HG03558 (cell line): Measurements from ENCODE around the gene SIL1.
"Not testable (repeated sequence)": the region's sequence is repeated elsewhere in the genome, so short reads cannot be mapped to it uniquely, and the experiment has no call there.

ENCODE experiments used
- ATAC-seq: cut with Tn5 transposase; IDR thresholded peaks from one replicate; pipeline ENCODE4 v1.9.1; 2021; ENCODE audit warnings: moderate number of reproducible peaks; ENCODE audit not compliant: unreplicated experiment; ENCODE audit errors: extremely low read depth

Gene SIL1

DNA sequence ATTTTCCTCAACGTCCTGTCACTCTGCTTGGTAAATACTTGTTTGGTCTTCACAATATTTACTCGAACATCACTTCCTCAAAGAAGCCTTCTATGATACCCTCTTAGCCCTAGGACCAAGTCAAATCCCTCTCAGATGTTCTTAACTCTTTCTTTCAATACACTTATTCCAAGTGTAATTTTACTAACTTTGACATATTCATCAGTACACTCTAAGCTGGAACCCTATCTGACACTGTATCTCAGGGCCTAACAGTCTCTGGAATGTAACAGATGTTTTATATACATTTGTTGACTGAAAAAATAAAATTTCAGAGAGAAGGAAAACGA lies 19.6 kb downstream of the SIL1 start:
- no peak for ATAC-seq

DNA sequence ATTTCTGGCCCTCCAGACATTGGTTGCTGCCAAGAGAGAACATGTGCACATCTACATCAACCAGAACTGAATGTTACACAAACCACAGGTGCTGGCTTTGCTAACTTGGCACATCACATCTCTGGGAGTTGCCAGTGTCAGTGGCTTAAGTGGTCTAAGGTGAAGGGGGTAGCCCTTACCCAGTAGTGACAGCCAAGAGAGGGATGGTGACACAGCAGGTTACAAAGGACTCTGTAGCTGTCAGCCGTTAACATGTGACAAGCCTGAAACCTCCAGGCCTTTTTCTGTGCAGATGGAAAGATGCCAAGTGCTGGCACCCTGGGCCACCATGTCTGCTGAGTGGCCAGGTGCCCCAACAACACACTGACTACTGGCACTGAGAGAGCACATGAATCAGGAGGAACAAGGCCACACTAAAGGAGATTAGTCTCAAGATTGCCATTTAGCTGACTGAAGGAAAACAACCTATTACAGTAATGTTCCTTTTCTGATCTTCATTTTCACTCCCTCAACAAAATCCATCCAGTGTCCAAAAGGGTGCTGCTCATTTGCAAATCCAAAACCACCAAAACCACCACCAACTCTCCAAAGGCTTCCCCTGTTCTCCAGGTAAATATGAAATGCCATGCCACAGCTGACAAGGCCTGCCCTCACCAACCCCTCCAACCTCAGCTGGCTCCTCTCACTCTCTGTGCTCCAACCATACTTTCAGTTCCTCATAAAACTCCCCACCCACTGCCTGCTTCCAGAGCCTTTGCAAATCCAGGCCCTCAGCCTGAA lies 20.2 kb downstream of the SIL1 start:
- no peak for ATAC-seq

DNA sequence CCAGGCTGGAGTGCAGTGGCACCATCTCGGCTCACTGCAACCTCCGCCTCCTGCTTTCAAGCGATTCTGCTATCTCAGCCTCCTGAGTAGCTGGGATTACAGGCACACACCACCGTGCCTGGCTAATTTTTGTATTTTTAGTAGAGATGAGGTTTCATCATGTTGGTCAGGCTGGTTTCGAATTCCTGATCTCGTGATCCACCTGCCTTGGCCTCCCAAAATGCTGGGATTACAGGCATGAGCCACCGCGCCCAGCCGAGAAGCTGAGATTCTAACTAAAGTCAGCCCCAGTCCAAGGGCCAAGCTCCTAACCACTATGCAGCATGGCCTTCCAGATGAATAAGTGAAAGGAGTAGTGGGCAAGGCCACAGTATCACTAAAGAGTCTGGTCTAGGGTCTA lies 20.9 kb downstream of the SIL1 start:
- ATAC-seq: not testable (repeated sequence)

DNA sequence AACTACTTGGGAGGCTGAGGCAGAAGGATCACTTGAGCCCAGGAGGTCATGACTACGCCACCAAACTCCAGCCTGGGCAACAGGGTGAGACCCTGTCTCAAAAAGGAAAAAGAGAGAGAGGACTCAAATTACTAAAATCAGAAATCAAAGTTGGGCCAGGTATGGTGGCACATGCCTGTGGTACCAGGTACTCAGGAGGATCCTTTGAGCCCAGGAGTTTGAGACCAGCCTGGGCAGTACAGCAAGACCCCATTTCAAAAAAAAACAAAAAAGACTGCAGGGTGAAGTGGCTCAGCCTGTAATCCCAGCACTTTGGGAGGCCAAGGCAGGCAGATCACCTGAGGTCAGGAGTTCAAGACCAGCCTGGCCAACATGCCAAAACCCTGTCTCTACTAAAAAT lies 23.8 kb downstream of the SIL1 start:
- ATAC-seq: not testable (repeated sequence)

DNA sequence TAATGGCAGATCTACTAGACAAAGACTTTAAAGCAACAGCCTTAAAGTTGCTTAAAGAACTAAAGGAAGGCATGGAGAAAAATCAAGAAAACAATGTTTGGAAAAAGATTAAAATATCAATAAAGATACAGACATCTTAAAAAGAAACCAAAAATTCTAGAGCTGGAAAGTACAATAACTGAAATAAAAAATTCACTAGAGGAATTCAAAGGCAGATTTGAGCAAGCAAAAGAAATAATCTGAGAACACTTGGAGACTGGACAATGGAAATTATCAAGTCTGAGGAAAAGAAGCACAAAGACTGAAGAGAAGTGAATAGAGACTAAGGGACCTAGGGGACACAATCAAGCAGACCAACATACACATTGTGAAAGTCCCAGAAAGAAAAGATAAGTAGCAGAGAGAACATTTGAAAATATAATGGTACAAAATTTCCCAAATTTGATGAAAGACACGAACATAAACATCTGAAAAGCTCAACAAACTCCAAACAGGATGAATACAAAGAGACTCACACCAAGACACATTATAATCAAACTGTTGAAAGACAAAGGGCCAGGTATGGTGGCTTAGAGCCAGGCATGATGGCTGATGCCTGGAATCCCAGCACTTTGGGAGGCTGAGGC lies 26.3 kb downstream of the SIL1 start:
- no peak for ATAC-seq

DNA sequence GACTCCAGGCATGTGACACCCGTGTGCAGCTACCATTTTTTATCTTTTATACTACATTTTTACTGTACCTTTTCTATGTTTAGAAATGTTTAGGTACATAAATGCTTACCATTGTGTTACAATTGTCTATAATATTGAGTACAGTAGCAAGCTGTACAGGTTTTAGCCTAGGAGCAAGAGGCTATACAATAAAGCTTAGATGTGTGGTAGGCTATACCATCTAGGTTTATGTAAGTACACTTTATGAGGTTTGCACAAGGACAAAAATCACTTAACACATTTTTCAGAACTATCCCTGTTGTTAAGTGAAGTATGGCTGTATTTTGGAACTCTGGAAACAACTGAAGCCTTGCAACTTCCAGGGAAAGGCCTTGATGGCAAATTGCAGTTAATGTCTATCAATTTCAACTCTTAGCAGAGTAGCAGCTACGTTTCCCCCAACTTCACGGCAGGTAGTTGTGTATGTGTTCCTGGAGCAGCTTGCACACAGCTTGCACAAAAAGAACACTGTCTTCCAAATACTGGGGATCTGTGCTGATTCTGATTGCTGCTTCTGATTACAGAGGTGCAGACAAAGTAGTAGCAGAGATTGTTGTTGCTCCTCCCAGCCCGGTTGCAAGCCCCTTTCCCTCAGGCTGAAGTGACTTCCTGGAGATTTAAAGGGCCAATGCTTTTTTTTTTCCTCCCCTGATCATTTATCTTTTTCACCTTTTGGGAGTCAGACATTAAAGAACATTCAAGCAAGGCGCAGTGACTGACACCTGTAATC lies 30.0 kb downstream of the SIL1 start:
- no peak for ATAC-seq

DNA sequence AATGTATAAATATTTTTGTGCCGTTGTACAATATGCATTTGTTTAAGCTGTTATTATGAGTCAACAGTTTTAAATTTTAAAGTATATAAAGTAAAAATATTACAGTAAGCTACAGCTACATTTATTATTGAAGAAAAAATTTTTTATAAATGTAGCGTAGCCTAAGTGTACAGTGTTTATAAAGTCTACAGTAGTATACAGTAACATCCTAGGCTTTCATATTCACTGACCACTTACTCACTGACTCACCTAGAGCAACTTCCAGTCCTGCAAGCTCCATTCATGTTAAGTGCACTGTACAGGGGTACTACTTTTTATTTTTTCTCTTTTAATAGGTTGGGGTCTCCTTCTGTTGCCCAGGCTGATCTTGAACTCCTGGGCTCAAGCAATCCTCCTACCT lies 30.6 kb downstream of the SIL1 start:
- no peak for ATAC-seq

DNA sequence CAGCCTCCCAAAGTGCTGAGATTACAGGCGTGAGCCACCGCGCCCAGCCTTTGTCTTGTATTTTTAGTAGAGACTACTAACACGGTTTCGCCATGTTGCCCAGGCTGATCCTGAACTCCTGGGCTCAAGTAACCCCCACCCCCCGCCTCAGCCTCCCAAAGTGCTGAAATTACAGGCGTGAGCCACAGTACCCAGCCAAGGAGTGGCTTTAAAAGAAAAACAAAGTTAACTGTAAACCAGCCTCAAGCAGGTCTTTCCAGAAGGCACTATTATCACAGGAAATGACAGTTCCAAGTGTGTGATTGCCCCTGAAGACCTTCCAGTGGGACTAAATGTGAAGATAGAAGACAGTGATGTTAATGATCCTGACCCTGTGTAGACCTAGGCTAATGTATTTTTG lies 31.1 kb downstream of the SIL1 start:
- ATAC-seq: no peak

DNA sequence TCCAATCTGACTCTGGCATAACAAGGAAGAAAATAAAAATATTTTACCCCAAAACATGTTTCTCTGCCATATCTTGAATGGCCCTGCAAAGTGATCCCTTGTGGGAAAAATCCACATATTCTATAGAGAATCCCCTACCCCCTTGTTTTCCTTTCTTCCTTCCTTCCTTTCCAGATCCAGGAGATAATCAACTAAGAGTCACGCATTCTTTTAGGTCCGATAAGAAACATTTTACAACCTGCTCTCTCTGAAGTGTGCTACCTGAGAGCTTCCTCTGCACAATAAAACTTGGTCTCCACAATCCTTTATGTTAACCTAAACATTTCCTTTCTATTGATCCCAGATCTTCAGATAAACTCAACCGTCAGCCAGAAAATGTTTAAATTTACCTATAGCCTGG lies 33.3 kb downstream of the SIL1 start:
- ATAC-seq: not testable (repeated sequence)

DNA sequence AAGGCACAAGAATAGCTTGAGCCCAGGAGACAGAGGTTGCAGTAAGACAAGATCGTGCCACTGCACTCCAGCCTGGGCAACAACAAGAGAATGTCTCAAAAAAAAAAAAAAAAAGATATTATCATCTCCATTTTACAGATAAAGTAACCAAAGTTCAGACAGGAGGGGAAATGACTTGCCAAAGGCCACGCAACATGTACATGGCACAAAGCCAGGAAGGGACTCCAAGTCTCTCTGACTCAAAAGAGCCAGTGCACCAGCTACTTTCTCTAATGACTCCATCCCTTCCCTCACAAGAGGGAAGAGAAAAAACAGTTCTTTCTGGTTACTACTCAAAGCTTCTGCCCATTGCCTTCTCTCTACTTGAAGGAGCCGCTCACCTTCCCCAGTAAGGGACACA lies 34.1 kb downstream of the SIL1 start:
- ATAC-seq: no peak

DNA sequence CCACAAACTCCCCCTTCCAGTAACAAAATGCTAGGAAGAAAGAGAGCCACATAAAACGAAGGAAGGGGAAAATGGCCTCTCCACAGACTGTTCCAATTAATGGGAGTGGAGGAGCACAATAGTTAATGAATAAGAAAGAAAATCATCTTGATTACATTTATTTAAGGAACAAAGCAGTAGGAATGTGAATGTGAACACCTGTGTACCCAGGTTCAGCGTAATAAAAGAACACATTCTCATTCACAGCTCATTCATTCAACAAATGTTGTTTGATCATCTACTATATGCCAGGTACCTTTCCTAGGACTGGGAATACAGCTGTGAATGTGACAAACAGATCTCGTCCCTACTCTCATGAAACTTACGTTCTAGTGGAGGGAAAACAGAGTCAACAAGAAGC lies 35.7 kb downstream of the SIL1 start:
- no peak for ATAC-seq

DNA sequence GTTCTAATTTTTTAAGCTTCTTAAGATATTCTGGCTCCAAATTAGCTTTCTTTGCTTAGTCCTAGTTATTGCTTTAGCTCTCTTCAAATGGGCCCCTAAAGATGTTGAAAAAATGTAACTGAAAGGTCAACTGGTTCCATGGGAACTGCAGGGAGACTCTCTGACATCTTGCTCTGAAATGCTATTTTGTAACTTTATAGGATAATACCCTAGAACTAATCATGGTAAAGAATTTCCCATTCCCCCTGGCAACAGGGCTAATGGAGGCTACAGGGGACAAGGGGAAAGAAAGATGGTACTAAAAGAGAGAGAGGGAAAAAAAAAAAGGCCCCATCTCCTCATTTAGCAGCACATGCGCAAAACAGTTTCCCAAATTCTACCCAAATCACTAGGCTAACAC lies 39.4 kb downstream of the SIL1 start:
- no peak for ATAC-seq

DNA sequence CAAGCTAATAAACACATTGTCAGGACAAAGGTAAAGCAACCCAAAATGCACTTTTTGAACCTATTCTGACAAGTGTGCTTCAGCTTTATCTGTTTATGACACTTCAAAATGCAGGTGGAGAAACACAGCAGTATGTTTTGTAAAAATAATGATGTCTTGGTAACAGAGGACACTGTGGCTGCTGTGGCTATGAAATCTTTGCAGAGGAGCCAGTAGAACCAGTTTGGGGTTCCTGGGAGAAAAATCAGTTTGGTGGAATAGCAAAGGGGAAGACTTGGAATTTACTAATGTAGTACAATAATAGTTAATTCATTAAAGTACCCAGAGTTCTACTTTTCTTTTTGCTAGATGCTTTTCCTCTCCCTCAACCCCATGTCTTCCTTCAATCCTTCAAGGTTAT lies 40.6 kb downstream of the SIL1 start:
- ATAC-seq: no peak

DNA sequence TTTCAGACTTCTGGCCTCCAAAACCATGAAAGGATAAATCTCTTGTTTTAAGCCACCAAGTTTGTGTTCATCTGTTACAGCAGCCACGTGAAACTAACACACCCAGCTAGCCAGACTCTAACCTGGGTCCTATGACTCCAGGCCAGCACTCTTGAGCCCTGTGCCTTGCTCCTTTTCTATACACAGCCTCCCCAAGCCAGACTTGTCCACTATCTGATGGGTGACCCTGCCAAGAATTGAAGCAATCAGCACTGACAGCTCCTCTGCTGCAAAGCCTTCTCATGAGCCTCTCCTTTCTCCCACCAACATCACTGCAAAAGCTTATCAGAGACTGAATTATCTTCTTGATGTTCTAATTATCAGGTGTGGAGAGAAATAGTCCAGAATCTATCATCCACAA lies 41.4 kb downstream of the SIL1 start:
- no peak for ATAC-seq

DNA sequence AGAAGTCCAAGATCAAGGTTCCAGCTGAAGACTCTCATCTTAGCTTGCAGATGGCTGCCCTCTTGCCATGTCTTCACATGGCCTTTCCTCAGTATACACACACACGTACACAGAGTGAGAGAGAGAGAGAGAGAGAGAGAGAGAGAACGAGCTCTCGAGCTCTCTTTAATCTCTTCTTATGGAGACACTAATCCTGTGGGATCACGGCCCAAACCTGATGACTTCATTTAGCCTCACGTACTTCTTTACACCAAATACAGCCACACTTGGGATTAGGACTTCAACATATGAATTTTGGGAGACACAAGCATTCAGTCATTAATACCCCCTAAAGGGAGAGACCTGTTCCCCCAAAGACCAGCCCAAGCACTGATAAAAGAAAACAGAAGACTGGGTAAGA lies 42.8 kb downstream of the SIL1 start:
- ATAC-seq: no peak

DNA sequence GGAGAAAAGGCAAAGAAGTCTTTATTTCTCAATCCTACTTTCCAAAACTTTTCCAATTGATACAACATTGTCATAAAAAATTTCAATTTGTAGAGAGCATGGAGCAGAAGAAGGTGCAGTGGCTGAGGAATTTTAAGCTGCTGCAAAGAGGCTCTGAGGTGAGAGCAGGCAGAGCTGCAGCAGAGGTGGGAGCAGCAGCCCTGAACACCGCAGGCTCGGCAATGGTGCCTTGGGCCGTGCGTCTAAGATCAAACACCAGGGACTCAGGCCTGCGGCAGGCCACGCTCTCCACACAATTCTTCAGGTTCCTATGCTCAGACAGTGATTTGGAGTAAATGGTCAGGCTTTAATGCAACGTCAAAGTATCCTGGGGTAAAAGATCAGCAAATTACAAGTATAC lies 46.3 kb downstream of the SIL1 start:
- ATAC-seq: no peak

DNA sequence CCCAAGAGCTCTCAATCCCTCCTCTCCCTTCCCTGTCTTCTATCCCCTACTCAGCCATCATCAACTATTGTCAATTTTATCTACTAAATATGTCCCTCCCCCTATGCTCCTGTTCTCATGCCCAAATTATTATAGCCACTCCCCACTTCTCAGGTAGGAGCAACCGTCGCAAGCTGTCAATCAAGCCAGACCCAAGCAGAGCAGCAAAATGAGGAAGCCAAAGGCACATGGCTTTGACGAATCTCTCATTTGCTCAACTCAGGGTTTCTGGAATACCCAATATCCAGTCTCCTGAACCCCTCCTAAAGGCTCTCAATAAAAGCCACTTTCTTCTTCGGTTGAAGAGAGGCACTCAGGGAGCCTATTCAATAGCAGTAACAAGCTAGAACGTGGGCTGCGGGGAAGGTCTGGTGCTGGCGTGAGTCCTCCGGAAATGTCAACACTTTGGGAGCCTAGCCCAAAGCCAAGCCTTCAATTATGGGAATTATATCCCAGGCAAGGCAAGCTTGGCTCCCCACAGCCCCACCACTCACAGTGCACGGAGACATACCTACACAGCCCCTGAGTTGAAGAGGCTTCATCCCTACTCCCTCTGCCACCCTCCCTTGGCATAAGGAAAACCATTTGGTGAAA lies 47.7 kb downstream of the SIL1 start:
- no peak for ATAC-seq

DNA sequence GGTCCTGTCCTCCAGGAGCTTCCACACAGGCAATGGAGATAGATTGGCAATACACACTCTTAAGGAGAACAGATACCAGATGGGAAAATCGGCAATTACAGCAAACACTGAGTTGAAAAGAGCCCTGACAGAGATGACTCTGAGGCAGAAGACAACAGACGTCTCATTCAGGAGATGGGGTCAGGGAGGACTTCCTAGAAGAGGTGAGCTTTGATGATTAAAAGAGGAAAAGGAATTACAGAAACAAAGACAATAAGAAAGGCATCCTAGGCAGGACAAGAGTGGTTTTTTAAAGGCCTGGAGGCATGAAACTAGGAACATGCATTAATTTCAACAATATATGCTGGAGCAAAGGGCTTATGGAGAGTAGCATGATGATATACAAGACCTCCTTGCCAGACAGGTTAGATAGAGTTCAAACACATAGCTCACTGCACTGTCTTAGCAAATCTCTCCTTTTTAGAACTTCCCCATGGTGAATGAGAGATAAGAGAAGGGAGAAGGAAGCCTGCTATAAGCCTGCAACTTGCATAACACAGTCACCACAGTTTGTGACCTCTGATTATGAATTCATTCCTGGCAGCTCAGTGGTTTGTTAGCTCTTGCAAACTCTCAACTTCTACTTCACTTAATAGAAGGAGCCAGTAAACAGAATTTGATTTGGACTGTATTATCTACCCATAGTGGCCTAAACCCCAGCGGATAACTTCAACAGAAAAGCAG lies 48.5 kb downstream of the SIL1 start:
- no peak for ATAC-seq

DNA sequence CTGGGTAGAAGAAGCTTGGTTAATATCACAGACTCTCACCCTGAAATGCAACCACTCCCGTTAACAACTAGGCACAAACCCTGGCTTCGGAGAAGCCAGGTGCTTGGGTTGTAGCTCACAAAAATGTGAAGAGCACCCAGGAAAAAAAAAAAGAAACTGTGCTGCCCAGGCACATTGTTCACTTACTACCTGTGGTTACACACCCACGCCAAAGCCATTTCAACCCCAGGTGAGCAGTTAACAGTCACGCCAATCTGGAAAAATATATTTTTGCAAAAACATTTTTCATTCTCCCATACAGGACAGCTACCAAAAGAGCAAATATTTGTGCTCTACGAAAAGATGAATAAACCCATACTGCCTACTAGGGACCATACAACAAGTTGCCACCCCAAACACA lies 49.2 kb downstream of the SIL1 start:
- ATAC-seq: no peak

DNA sequence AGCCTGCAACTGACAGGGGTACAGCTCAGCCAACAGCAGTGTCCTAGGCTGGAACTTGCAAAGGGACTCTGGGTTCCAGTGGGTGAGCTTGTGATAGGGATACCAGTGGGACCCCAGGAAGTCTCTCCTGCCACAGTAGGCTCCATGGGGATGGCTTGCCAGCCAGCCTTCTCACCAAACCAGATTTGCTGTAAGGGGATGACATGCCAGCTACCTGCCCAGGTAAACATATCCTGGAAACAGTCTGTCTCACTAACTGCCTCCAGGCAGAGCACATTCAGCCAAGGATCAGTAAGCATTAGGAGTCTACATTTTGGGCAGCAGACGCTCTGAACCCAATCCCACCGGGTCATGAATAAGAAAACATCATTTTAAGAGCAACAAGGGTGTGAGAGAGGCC lies 49.9 kb downstream of the SIL1 start:
- no peak for ATAC-seq
